GM19240 (cell line): ENCODE measurements around the gene OR6T1.

Experiments used
- DNase-seq: peaks from one replicate; pipeline ENCODE4 v3.0.0; 2011; ENCODE audit warnings: low spot score; ENCODE audit not compliant: insufficient read length

OR6T1 gene, protein sequence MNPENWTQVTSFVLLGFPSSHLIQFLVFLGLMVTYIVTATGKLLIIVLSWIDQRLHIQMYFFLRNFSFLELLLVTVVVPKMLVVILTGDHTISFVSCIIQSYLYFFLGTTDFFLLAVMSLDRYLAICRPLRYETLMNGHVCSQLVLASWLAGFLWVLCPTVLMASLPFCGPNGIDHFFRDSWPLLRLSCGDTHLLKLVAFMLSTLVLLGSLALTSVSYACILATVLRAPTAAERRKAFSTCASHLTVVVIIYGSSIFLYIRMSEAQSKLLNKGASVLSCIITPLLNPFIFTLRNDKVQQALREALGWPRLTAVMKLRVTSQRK

DNA sequence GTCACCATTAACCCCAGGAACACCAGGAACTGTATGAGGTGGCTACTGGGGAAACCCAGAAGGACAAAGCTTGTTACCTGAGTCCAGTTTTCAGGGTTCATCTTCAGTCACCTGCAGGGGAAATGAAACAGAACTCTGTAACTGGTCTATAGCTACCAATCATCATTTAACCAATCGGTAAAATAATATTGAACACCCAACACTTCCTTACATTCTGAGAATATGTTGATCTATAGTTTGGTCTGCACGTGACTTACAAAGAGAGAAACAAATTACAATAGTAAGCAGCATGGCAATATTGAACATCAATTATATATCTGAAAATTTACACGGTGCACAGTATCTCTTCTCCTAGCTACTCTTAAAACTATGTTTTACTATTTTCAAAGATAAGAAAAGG lies at the start of gene OR6T1:
Gene OR6T1 (minus strand): TSS at position 101 of the 400 bp plus-strand sequence. CDS start 0 bp downstream, at position 101.
- DNase-seq: no peak

DNA sequence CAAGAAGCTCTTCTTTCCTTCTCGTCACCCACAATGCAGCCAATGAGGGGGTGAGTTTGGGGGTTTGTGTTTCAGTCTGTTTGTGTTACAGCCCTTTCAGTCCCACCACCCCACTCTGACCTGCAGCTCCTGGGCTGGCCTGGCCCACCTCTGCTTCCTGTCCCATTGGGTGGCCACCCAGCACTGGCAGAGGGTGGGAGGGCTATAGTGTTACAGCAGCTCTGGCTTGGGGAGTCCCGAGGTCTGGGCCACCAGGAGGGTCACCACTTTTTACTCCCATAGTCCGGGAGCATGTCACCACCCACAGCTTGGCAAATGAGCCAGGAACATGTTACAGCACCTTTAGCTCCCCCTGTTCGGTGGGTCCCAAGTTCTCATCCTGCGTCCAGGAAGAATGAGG lies 35.7 kb upstream of the OR6T1 start:
- DNase-seq: no peak

DNA sequence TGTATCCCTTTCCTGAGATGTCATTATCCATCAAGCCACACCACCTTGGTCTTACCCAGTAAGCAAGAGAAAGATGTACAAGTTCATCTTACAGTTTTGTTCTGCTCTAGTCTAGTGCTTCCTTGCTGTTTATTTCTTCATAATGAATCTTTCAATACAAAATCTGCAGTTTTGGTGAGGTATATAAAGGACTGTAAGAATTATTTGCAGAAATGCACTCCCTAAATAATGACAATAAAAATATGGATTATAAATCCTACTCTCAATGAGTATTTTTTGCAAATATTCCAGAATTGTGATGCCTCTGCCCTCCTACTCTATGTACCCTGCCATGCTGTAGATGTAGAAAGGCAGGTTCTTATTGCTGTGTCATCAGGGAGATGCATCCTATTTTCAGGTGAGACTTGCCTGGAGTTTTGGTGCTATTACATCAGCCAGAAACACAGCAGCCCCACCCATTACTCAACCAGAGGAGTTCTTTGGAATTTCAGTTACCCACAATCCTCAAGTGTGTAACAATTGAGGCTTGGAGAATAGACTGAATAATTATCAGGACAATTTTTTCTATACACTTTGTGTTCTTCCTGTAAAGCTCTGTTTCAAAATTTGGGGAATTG lies 34.2 kb upstream of the OR6T1 start, which contains the start of gene OR10S1:
Gene OR10S1 (minus strand): TSS at position 51 of the 617 bp plus-strand sequence. CDS start 117 bp downstream, outside the sequence.
- no peak for DNase-seq

DNA sequence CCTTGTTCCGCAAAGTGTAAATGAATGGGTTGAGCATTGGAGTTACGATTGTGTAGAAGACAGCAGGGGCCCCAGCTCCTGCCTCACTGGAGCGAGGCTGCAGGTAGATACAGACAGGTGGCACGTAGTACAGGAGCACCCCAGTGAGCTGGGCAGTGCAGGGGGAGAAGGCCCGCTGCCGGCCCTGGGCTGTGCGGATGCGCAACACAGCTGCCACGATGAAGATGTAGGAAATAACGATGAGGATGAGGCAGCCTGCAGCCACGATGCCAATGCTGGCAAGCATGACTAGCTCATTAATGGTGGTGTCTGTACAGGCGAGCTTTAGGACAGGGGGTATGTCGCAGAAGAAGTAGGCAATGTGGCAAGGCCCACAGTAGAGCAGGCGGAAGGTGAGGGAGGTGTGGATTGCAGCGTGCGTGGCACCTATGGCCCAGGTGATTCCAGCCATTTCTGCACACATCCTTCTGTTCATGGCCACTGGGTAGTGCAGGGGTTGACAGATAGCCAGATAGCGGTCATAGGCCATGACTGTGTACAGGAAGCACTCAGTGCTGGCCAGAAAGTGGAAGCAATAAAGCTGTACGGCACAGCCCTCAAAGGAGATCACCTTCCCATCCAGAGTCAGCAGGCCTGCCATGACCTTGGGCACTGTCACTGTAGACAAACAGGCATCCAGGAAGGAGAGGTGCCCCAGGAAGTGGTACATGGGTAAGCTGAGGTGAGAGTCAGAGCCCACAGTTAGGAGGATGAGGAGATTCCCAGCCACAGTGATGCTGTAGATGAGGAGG lies 33.3 kb upstream of the OR6T1 start:
- no peak for DNase-seq

DNA sequence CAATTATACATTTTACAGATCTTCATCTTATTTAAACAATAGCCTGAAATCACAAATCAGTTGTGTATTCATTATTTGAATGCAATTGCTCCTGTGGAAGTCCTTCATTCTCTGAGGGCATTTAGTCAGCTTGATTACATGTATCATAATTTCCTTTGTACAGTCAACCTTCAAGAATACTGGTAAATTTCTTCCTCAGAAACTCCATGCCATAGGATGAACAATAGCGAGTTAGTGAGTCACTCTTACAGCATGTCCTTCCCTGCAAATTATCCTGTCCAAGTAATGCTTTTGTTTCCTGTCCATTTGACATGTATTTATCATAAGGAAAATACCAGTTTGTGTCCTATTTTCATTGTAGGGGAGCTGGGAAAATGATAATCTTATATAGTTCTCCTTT lies 30.2 kb upstream of the OR6T1 start:
- DNase-seq: no peak

DNA sequence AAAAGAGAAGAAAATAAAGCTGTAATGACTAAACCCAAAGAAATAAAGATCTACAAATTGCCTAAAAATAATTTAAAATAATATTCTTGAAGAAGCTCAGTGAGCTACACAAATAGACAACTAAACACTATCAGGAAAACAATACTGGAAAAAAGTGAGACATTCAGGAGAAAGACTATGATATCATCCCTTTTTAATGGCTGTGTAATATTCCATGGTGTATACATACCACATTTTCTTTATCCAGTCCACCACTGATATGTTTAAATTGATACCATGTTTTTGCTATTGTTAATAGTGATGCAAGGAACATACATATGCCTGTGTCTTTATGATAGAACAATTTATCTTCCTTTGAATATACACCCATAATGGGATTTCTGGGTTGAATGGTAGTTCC lies 13.1 kb upstream of the OR6T1 start:
- no peak for DNase-seq

DNA sequence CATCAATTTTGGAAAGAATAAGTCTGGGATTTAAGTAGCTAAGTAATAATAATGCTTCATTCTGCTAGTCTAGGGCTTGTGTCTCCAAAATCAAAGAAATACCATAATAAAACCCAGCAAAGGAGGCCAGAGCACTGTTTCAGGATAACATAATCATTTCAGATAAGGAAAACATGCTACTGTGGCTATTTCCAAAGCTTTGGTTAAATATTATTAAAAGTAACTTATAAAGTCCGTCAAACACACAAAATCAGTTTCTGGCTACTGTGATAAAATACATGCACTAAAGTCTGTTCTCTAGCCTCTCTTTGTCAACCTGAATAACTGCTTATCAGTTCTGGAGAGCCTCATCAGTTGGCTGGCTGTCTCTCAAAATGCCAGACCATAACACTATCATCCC lies 1.5 kb upstream of the OR6T1 start:
- no peak for DNase-seq

DNA sequence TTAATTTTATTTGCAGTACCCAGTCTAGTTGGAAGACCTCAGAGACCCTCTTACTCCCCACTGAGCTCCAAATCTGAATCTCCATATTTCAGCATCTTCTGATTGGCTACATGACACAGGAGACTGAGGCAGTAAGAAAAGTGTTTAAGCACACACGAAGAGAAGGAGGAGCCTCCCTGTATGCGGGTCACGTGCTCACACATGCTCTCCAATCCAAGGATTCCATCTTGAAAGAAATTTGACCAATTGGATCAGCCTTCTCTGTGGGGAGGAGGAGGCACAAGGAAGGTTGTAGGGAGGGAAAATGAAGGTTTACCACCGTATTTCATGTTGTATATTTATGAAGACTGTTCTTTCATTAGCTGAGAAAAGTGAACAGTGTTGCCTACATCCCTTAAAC lies 1.2 kb downstream of the OR6T1 start:
- no peak for DNase-seq

DNA sequence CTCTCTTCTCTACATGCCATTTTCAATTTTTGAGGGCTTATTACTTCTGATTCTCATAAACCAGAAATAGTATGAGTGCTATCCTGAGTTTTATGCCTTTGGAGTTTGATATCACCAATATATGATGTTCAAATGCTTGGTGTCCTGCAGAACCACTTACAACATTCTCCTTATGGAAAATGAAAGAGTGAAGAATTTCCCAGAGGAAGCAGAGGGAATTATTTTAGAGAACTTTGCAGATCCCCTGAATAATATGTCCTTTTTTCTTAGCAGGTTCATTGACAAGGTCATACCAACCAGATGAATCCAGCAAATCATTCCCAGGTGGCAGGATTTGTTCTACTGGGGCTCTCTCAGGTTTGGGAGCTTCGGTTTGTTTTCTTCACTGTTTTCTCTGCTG lies 4.3 kb downstream of the OR6T1 start, which contains the start of gene OR4D5:
Gene OR4D5 (plus strand): TSS at position 301 of the 400 bp plus-strand sequence. CDS start 0 bp downstream, at position 301.
- no peak for DNase-seq

DNA sequence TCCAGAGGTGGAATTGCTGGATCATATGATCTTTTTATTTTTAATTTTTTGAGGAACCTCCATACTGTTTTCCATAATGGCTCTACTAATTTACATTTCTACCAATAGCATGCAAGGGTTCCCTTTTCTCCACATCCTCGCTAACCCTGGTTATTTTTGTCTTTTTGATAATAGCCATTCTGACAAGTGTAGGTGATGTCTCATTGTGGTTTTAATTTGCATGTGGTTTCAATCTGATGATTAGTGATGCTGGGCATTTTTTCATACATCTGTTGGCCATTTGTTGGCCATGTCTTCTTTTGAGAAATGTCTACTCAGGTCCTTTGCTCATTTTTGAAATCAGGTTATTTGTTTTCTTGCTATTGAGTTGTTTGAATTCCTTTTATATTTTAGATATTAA lies 19.6 kb downstream of the OR6T1 start:
- no peak for DNase-seq

DNA sequence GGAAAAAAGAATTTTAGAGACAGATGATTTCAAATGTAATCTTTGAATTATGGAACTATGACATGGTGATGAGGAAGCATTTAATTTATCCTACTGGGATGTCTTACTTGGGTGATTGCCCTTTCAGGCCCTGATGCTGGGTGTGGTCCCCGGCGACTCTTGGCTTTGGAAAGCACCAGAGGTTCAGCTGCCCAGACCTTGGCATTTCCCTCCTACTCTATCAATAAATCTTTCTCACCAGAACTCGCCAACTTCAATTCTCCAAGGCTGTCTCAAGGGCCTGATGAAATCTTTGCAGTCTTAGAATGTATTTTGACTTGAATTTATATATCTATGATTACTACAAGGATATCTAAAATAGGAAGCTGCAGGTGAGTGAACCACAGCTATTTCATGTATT lies 22.7 kb downstream of the OR6T1 start:
- DNase-seq: no peak

DNA sequence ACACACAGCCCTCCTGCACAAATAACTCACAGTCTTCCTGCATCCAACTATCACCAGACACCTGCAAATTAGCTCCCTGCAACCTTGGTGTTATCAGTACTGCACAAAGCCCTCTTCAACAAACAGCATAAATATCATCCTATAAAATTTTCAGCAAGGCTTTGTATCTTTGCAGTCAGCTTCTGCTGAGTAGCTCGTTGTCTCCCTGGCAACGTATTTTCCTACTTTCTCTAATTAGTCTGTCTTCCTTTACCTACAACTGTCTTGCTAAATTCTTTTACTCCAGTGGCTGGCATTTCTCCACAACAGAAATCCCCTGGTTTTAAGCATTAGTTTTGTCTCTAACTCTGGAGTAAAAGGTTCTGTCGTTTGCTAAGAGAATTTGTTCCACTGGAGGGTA lies 37.8 kb downstream of the OR6T1 start:
- no peak for DNase-seq

DNA sequence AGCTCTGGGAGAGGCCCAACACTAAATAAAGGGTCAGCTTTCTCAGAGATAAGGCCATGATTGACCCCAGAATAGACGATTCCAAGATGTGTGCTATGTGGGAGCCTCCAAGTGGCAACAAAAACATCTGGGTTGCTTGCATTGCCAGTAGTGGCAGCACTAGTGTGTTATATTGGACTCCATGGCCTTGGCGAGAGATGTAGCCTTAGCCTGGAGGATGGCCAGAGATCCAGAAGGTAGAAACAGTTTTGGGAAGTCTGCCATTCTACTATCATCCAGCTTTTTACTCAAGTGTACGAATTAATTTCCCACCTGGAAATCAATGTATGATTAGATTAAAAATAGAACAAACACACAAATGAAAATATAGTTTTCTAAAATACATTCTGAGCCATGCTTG lies 38.7 kb downstream of the OR6T1 start:
- no peak for DNase-seq

DNA sequence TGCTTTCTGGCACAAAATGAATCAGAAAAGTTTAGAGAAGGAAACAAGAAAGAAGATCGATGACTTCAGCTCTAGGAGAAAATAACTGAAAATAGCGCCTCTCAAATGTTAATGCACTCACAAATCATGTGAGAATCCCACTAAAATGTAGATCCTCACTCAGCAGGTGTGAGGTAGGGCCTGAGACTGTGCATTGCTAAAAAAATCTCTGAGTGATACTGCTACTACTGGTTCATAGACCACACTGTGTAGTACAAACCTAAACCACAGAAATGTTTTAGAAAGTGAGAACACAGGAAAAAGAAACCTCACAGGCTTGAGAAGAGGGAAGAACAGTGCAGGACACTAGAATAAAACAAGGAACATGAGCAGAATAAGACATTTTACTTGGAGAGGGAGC lies 39.7 kb downstream of the OR6T1 start:
- DNase-seq: no peak

DNA sequence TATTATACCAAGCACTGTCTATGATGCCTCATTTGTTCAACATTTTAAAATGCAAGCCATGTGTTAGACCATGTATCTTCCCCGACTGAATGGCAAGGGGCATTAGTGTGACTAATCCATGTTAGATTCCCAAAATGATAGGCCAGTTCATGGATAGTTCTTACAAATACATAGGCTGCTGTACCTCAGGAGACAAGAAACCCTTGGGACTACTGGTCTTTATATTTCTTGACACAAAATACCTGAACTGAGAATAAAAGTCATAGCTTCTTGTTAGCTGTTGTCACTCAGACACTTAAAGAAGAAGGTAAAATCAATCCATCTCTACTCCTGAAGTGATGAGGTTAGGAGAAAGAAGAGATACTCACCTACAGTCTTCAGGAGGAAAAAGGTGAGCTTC lies 41.8 kb downstream of the OR6T1 start, which contains the start of gene OR8D4:
Gene OR8D4 (plus strand): TSS at position 301 of the 400 bp plus-strand sequence. CDS start 4,265 bp downstream, outside the sequence.
- DNase-seq: no peak

DNA sequence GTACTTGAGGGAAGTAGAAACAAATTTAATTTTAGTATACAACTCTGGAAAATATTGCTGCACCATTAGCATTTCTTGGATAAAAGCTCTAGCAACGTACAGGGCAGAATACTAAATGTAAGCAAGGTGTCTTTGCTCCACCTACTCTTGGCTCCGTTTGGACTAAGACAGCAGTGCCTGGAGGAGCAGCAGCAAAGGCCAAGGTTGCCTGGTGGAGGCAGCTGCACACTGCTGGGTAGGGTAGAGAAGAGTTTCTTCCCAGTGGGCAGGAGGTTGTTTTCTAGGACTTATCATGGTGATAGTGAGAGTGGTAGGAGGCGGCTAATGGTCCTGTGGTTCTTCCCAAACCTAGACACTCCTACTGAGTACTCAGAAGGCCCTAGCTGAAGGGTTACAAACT lies 43.8 kb downstream of the OR6T1 start:
- no peak for DNase-seq
